DMS 273 treated with DMSO at 0.1 percent for 48 hours (cell line): Measurements from ENCODE around the gene TERT.
"Not testable (repeated sequence)": the region's sequence is repeated elsewhere in the genome, so short reads cannot be mapped to it uniquely, and the experiment has no call there.

Experiments
- DNase-seq: peaks from one replicate; lab custom pipeline; 2025; lab: John Stamatoyannopoulos, UW

The TERT gene

DNA sequence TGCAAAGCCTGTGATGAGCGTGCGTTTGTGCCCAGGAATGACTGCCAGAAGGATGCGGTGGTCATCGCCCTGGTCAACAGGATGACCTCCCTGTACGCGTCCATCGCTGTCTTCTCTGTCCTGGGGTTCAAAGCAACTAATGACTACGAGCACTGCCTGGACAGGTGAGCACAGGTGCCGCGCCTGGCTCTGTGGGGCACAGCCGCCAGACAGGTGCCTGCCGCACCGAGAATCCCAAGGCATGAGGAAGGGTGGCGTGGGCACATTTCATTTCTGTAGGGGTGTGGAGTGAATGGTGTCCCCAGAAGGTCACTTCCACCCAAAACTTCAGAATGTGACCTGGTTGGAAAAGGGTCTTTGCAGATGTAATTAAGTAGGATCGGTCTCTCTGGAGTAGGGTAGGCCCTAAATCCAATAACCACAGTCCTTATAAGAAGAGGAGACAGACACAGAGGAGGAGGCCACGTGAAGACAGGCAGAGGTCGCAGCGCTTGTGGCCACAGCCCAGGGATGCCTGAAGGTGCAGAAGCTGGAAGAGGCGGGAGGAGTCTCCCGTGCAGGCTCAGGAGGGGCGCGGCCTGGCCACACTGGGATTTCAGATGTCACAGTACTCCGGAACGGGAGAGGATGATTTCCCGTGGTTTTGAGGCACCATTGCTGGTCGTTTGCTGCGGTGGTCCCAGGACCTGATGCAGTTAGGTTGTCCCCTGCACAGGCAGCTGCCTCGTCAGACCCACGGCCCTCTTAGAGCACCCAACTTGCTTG lies 54.2 kb downstream of the TERT start:
- DNase-seq: no peak

- DNase-seq: no peak
Measured at GRCh38 chr5:1239505-1240251, 55.2 kb downstream of the TERT start.

GRCh38 chr5:1235838-1236237 lies 59.0 kb downstream of the TERT start:
- DNase-seq: no peak

GRCh38 chr5:1235379-1235778 lies 59.5 kb downstream of the TERT start:
- DNase-seq: no peak

- no peak for DNase-seq
Measured at GRCh38 chr5:1232780-1233179, 62.1 kb downstream of the TERT start.

DNA sequence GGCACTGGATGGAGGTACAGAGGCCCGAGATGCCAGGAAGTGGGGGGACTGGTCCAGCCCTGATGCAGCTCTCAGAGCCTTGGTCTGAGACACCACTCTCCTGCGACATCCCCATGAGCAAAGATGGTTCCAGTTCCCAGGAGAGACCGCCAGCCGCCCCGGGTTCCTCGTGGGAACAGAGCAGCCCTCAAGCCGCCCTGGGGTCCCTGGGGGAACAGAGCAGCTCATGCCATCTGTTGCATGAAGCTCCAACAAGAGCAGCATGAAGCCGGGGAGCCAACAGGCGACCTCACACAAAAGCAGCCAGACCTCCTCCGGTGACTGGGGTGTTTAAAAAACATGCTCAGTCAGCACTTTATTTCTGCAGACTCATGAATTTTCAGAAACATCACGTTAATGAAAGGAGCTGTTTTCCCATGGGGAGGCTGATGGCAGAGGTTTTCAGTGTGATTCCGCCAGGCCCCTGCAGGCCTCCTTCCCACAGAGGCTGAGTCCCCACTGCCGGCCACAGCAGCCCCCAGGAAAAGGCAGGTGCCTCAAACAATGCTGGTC lies 63.4 kb downstream of the TERT start:
- peak; percentile 10 for DNase-seq

DNA sequence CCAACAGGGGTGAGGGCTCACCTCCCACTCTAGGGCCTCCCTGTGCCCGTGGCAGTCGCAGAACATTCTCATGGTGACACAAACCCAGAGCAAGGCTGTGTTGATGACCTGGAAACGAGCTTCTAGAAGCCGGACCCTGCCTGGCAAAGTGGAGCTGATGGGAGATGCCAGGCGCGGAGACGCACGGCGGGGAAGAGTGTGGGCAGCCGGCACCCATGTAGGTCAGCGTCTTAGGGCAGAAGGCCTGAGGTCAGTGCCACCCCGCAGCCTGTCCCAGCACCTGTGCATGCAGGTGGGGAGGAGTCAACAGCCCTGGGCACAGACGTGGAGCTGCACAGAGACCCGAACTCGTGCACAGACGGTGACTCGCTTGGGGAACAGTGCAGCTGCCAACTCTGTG lies 64.3 kb downstream of the TERT start:
- DNase-seq: no peak

DNA sequence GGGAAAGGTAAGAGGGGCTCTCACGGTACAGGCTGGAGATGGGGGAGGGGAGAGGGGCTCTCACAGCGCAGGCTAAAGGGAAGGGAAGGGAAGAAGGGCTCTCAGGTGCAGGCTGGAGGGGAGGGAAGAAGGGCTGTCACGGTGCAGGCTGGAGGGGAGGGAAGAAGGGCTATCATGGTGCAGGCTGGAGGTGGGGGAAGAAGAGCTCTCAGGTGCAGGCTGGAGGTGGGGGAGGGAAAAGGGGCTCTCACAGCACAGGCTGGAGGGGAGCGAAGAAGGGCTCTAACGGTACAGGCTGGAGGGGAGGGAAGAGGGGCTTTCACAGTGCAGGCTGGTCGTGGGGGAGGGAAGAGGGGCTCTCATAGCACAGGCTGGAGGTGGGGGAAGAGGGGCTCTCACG lies 65.0 kb downstream of the TERT start:
- DNase-seq: no peak

DNA sequence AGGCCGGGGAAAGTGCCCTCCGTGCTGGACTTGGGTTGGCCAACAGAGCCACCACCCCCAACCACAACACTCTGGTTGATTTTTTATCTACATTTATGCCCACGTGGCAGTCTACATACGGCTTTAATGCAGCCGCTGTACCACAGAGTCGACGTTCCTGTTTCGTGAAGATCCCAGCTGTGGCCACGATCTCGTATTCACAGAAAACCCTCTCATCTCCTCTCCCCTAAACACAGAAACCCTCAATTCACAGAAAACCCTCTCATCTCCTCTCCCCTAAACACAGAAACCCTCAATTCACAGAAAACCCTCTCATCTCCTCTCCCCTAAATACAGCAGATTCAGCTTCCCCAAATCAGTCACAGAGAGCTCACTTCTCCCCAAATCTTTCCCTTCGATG lies 65.8 kb downstream of the TERT start:
- DNase-seq: not testable (repeated sequence)

- DNase-seq: peak; percentile 27
Measured at GRCh38 chr5:1228120-1228519, 66.7 kb downstream of the TERT start.

GRCh38 chr5:1227667-1228066 lies 67.2 kb downstream of the TERT start:
- DNase-seq: peak; percentile 57

DNA sequence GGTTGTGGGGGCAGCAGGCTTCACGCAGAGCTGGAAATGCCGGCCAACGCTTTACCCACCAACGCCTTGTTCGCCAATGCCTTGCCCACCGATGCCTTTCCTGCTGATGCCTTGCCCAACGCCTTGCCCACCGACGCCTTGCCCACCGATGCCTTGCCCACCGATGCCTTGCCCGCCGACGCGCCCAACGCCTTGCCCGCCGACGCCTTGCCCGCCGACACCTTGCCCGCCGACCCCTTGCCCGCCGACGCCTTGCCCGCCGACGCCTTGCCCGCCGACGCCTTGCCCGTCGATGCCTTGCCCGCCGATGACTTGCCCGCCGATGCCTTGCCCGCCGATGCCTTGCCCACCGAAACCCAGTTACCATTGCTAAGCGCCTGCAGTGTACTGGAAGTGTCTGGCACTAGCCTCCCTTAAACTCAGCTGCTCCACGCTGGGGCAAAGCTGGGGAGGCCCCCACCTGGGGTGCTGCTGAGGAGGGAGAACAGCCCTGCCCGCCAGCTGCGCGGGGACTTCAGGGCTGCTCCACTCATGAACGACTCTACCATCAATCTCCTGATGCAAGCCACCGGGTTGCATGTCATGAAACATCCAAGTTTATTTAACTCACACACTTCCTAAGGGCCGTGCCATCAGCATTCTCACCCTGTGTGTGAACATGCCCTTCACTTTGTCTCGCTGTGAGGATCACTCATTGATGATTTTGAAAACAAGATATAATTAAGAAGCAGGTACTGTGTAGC lies 67.9 kb downstream of the TERT start:
- DNase-seq: no peak

DNA sequence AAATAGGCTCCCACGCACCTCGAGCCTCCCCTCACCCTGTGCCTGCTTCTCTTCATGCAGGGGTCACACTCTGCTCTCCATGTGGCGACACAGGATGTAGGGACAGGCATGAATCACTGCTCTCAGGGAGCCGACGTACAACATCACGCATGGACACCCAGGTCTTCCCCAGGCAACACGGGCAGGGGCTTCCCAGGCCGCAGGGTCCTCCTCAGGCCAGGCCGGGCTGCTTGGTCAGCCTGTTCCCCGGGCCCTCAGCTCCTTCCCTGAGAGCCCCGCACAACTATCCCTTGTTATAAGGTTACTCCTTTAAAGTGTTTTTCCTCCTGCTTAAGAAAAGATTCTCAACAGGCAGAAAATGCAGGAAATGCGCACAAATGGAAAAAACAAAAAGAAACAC lies 68.6 kb downstream of the TERT start:
- no peak for DNase-seq

GRCh38 chr5:1225081-1225480 lies 69.8 kb downstream of the TERT start, which contains the start of gene SLC6A18:
Gene SLC6A18 (plus strand): TSS chr5:1225381. CDS start chr5:1225478, 97 bp downstream.
- DNase-seq: no peak

DNA sequence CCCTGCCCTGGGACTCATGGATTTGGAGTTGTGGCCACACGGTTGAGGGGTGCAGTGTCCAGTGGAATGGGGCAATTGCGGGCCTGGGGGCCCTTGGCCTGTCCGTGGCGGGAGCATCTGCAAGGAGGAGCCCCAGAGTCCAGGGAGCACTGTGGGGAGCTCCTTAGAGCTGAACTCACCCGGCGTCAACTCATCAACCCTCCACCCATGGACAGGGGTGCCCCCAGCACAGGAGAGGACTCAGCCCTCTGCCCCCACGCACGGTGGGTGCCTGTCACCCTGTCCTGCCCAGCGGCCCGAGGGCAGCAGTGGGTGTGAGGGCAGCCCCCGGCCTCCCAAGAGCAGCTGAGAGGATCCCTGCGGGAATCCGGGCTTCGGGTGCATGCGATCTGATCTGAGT lies 70.2 kb downstream of the TERT start:
- no peak for DNase-seq

DNA sequence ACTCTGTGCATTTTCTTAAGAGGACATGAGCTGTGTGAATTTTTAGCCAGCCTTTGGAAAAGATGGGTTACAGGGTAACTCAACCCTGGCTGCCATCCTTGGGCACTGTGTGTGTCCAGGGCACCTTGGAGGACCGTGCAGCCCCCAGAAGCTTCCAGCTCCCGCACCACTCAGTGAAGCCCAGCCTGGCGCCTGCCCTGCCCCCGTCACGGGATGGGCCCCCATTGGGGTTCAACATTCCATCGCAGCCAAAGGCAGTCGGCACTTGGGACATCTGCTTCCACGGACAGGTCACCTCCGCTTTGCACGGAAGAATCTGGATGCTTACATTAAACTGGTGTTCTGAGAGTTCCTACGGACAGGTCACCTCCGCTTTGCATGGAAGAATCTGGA lies 71.6 kb downstream of the TERT start:
- DNase-seq: no peak

DNA sequence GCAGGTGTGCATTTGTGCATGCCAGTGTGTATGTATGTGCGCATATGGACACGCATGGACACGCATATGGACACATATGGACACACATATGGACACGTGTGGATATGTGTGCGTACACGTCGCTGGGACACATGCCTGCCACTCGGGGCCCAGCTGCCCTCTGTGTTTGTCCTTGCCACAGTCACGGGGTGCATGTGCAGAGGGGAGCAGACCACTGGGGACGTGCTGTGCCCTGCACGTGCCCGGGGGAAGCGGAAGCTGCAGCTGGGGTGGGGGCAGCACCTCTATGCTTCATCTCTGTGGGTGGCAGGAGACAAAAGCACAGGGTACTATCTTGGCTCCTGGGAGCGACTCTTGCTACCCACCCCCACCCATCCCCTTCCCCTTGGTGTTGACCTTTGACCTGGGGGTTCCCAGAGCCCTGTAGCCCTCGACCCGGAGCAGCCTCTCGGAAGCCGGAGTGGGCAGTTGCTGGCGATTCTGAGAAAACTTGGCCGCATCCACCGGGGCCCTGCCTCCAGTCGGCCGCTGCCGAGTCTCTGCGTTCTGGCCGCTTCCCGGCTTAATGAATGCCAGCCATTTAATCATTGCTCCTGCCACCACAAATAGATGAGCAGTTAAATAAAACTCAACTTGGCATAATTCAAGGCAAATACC lies 72.1 kb downstream of the TERT start:
- DNase-seq: no peak

- DNase-seq: no peak
Measured at GRCh38 chr5:1222147-1222546, 72.7 kb downstream of the TERT start.

DNA sequence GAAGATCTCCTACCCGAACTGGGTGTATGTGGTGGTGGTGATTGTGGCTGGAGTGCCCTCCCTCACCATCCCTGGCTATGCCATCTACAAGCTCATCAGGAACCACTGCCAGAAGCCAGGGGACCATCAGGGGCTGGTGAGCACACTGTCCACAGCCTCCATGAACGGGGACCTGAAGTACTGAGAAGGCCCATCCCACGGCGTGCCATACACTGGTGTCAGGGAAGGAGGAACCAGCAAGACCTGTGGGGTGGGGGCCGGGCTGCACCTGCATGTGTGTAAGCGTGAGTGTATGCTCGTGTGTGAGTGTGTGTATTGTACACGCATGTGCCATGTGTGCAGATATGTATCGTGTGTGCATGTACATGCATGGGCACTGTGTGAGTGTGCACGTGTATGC lies 73.1 kb downstream of the TERT start:
- DNase-seq: no peak

DNA sequence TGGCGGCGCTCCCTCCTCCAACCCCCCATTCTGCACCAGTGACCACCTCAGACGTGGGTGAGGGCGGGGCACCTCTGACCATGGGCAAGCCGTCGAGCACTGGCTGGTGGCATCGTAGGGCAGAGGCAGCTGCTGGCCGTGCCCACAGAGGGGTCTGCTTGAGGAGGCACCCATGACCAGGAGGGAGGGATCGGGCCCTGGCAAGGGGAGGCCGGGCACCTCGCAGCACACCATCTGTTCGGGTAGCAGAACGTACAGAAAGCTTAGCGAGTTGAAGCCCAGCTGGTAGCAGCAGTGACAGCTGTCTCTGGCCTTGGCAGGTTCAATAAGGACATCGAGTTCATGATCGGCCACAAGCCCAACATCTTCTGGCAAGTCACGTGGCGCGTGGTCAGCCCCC lies 74.0 kb downstream of the TERT start:
- peak; percentile 10 for DNase-seq

DNA sequence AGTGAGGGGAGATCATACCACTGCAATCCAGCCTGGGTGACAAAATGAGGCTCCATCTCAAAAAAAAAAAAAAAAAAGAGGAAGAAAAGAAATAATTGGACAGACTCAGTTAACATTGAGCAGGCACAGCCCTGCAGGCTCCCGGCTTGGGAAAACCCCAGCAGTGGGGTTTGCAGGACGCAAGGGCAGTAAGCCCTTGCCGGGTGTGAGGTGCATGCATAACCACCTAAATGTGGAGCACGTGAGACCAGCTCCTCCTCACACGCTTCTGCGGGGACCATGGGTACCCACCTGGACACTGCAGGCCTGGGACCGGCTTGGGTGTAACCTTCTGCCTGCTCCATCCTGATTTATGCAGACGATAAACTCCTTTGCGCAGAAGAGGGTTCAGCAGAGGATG lies 74.5 kb downstream of the TERT start:
- no peak for DNase-seq

DNA sequence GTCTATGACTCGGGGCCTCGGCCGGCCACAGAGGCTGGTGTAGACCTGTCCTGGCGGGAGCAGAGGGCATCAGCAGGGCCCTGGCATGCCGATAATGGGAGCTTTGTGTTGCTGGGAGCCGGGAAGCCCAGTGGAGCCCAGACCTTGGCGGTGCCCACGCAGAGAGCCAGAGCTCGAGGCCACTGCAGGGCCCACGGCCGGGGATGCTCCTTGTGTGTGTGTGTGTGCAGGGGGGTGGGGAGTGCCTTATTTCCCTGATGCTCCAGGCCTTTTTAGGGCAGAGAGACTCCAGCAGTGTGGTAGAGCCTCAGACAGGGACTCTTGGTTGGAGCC lies 75.1 kb downstream of the TERT start:
- DNase-seq: no peak
